Right lung (tissue), 10 donors: ENCODE results near the gene ZNF837. TPM values are rescaled to one million over a fixed set of nuclear protein-coding genes. Genes with fewer than 3 reads are reported as not detected.
"Not testable (repeated sequence)": the region's sequence is repeated elsewhere in the genome, so short reads cannot be mapped to it uniquely, and the experiment has no call there.

ENCODE experiments used
- DNase-seq, 2 donors: peaks; one replicate each; pipeline ENCODE4 v3.0.0-alpha.2; 2013
- long read RNA-seq, 8 donors: transcript quantifications; one replicate each; lab custom pipeline, GENCODE V29; 2026
- polyA plus RNA-seq, 5 donors: library from polyadenylated mRNA; unstranded; fragments of 120-200 nt; gene quantifications; one replicate each; pipeline versions ENCODE4 v1.2.1 to v1.2.3, GENCODE V29; 2013; ENCODE audit warnings: inconsistent platforms in 1 of 5, low replicate concordance in 1 of 5; ENCODE audit not compliant: insufficient read length in 5 of 5, insufficient read depth in 1 of 5

ZNF837 gene
- 1 to 10 TPM; 1.4 to 4.2 (median 2.2) TPM for polyA plus RNA-seq
- long read RNA-seq, donor 1, partial matches to known transcripts: 0 of 2 reads
- long read RNA-seq, donor 1, other reads (novel, unspliced or antisense): 0 of 2 reads
- long read RNA-seq, donor 2, partial matches to known transcripts: 0 of 1 reads
- long read RNA-seq, donor 2, other reads (novel, unspliced or antisense): 0 of 1 reads
- long read RNA-seq, donor 3, partial matches to known transcripts: 0 of 3 reads
- long read RNA-seq, donor 3, other reads (novel, unspliced or antisense): 0 of 3 reads
- long read RNA-seq, donor 4, partial matches to known transcripts: 2,696 of 2,749 reads
- long read RNA-seq, donor 4, other reads (novel, unspliced or antisense): 53 of 2,749 reads
- long read RNA-seq, donor 5, partial matches to known transcripts: 0 of 1 reads
- long read RNA-seq, donor 5, other reads (novel, unspliced or antisense): 0 of 1 reads
- long read RNA-seq, donor 6, partial matches to known transcripts: 0 of 10 reads
- long read RNA-seq, donor 6, other reads (novel, unspliced or antisense): 7 of 10 reads
- long read RNA-seq, donor 7: 0 reads
- long read RNA-seq, donor 8: 0 reads

- peak; percentile 99 for DNase-seq
Measured at GRCh38 chr19:58380662-58381459, at the start of gene ZNF837. ZNF837 (minus strand) TSS chr19:58381030; CDS start chr19:58369332, 11,698 bp downstream.

GRCh38 chr19:58429745-58430144 lies 48.9 kb upstream of the ZNF837 start:
- no peak for DNase-seq

GRCh38 chr19:58428617-58429016 lies 47.8 kb upstream of the ZNF837 start:
- no peak for DNase-seq

GRCh38 chr19:58417071-58417470 lies 36.2 kb upstream of the ZNF837 start:
- no peak for DNase-seq

GRCh38 chr19:58416604-58417003 lies 35.8 kb upstream of the ZNF837 start:
- no peak for DNase-seq

- DNase-seq: peak in 1 of 2 donors; percentile 16
Measured at GRCh38 chr19:58409010-58409790, 28.4 kb upstream of the ZNF837 start.

- DNase-seq: peak; percentile 94 to 96
Measured at GRCh38 chr19:58408152-58409009, 27.6 kb upstream of the ZNF837 start, which contains the start of gene ZNF584. ZNF584 (plus strand) TSS chr19:58408649; CDS start chr19:58409148, 499 bp downstream.

- DNase-seq: no peak
Measured at GRCh38 chr19:58407658-58408151, 26.9 kb upstream of the ZNF837 start.

GRCh38 chr19:58406818-58407657 lies 26.2 kb upstream of the ZNF837 start:
- no peak for DNase-seq

GRCh38 chr19:58403920-58404478 lies 23.2 kb upstream of the ZNF837 start:
- DNase-seq: not testable (repeated sequence)

GRCh38 chr19:58401840-58402421 lies 21.1 kb upstream of the ZNF837 start:
- no peak for DNase-seq

- DNase-seq: peak; percentile 100
Measured at GRCh38 chr19:58400916-58401839, 20.3 kb upstream of the ZNF837 start.

- DNase-seq: no peak
Measured at GRCh38 chr19:58400316-58400915, 19.6 kb upstream of the ZNF837 start.

- no peak for DNase-seq
Measured at GRCh38 chr19:58399903-58400302, 19.1 kb upstream of the ZNF837 start.

- DNase-seq: no peak
Measured at GRCh38 chr19:58398545-58398944, 17.7 kb upstream of the ZNF837 start.

GRCh38 chr19:58398087-58398486 lies 17.3 kb upstream of the ZNF837 start:
- no peak for DNase-seq

GRCh38 chr19:58397533-58398037 lies 16.8 kb upstream of the ZNF837 start:
- DNase-seq: no peak
